Activated T-helper 9 cell treated with anti-CD3 and anti-CD28 coated beads, Interleukin-2, amount 50 U/mL, for 16 hours (primary cell): ENCODE measurements around the gene GAPDH.
A peak's percentile ranks its signal among the peaks of the same experiment; 100 is the strongest.
"Not testable (repeated sequence)": the region's sequence is repeated elsewhere in the genome, so short reads cannot be mapped to it uniquely, and the experiment has no call there.

Source experiments
- DNase-seq: peaks from one replicate; pipeline ENCODE4 v3.0.0-alpha.2; 2020; ENCODE audit warnings: low read depth

Gene GAPDH

DNA sequence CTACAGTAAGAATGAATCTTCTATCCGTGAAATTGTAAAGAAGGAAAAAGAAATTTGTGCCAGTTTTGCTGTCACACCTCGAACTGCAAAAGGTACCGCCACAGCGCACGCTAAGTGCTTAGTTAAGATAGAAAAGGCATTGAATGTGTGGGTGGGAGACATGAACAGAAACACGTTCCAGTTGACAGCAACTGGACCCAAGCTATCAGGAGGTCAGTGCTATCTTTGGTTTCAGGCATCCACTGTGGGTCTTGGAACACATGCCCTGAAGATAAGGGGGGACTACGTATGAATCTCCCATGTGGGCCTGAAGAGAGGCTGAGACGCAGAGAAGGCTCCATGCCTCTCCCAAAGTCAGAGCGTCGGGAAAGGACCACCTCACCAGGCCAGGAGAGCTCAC is 11.7 kb downstream of the GAPDH start:
- no peak for DNase-seq

GRCh38 chr12:6547566-6547965 is 13.2 kb downstream of the GAPDH start:
- DNase-seq: no peak

DNA sequence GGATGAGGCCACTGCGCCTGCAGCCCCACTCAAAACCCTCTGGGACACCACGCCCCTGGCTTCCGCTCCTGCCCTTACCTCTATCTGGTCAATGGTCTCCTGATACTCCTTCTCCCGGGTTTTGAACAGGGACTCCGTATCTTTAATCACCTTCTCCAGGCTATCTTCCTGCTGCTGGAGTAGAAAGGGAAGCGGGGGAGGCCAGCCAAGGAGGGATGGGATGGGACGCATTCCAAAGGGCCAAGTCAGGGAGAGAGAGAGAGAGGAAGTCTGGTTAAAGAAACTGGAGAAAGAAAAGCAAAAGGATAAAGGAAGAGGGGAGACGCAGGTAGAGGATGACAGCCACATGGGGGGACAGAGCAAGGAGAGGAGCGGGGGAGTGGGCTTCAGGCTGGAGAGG is 13.7 kb downstream of the GAPDH start:
- DNase-seq: no peak

DNA sequence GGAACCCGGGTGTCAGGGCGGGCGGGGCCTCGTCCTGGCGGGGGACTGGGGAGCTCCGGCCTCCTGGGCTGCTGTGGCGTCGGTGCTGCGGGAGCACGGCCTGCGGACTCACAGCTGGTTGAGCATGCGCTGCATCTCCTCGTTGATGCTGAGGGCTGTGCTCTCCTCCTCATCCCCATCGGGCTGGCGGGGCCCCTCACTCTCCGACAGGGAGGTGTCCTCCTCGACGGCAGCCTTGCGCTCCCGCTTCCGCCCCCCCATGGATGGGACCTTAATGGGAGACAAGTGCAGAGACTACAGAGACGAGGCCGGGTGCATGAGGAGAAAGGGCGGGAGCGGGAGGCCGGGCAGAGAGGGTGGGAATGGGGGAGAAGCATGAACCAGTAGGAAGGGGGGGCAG is 14.2 kb downstream of the GAPDH start:
- no peak for DNase-seq

- no peak for DNase-seq
Measured at GRCh38 chr12:6548966-6549683, 14.8 kb downstream of the GAPDH start.

DNA sequence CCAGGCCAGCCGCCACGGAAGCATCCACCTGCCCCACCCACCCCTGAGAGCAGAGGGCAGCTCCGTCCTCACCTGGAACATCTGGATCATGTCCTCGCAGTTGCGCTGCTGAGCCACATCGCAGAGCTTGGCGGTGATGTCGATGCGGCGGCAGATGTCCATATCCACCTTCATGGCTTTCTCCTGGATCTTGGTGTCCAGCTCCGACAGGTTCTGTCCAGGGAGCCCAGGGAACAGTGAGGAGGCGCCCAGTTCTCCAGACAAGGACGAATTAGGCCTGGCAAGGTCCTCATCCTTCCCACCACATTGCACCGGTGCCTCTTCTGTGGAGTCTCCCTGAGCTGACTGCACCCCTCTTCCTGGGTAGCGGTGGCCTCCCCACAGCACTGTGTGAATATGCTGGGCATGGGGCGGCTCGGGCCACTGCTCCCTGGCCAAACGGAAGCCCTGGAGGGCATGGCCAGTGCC is 15.4 kb downstream of the GAPDH start:
- DNase-seq: no peak

DNA sequence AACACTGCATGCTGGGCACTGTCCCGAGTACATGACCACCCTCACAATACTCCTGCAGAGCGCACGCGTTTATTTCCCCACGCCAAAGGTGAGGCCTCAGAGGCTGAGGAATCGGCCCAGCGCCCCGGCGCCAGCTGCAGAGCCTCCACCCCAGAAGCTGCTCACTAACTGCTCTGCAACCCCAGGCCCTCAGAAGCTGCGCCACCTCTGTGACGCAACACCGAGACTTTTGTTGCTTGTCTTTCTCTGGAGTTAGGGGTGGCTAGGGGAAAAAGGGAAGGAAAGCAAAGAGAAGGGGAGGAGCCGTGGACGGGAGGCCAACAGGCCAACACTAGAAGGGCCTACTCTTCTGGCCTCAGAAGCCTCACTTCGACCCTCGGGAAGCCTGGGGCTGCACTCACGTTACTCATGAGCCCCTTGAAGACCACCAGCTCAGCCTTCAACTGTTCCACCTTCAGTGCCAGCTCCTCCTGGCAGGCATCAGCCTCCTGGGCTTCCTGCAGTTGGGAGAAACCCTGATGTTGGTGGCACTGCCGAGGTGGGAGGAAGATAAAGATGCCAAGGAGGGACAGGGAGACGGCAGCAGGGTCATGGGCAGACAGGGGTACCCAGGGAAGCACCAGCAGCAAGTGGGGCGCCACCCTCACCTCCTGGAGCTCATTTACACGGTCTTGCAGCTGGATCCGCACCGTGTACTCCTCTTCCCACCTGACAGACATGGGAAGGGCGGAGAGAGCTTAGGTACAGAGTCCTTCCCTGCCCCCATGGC is 16.2 kb downstream of the GAPDH start:
- no peak for DNase-seq

DNA sequence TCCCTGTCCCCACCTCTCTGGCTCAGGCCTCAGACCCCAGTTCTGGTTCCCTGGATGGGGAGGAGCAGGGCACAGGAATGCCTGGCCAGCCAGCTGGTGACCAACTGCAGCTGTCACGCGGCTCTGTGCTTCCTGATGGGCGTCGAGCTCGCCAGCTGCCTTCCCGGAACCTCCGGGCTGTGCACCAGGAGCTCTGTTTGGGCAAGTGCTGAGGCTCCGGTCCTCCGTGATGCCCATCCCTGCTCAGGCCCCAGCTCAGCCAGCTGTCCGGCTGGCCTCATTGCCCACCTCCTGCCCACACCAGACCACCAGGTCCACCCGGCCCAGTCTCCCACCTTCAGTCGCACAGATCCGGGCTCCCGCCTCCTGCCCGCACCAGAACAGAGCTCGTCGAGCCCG is 16.7 kb downstream of the GAPDH start:
- no peak for DNase-seq

DNA sequence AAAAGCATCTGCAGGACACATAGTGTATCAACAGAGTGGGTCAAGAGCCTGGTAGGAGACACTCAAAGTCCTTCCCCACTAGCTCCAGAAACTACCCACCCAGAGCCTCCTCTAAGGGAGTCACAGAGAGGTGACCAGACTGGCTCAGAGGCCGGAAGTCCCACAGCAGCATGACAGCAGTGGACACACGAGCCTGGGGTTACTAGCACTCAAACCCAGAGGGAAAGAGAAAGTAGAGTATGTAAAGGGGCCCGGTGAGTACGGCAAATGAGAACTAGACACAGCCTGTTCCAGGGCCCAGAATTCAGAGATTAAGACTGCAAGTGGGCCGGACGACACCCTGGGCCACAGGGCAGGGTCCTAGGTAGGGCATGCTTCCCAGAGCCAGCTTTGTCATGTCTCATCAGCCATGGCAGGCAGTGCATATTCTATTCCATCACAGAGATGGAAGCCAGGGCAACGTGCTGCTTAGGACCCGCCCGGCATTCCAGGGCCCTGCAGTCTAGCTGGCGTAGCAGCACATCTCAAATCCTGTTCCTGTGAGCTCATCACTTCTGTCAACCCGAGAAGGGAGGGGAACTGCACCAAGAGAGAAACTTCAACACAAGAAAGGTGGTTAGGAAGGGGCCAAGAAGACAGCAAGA is 17.3 kb downstream of the GAPDH start:
- DNase-seq: no peak

- no peak for DNase-seq
Measured at GRCh38 chr12:6552140-6552551, 17.8 kb downstream of the GAPDH start.

- no peak for DNase-seq
Measured at GRCh38 chr12:6553051-6553868, 18.9 kb downstream of the GAPDH start.

DNA sequence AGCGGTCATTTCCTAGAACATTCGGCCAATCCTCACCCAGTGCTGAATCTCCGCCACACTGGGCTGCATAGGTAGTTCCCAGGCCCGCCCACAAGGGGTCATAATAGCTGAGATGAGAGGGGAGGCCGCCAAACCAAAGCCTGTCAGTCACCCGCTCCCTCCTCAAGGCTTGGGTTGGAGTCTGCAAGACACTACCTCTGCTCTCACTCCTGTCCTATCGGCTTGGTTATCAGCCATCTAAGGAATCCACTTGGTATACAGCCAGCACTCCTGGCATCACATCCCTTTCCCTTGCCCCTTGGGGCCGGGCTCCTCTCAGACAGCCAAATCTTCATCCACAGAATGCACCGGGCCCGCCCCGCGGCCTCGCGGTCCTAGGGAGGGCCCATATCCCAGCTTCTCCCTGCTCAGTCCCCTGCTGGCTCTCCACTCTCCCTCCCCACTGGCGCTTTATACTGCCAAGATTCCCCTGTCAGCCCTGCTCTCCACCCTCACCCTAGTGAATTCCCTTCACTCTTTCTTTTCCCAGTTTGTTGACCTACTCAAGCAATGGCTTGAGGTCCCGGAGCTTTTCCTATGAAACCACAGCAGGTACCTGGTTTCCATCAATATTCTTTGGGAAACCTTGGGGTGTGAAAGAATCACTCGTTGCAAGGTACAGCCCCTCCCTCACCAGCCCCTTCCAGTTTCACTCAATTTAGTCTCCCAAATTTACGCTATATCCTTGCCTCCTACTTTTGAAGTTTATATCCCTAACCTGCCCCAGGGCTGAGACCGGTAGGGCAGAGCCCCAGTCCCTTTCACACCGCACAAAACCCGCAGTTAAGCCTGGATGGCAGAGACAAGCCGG is 20.1 kb downstream of the GAPDH start:
- peak; percentile 58 for DNase-seq

DNA sequence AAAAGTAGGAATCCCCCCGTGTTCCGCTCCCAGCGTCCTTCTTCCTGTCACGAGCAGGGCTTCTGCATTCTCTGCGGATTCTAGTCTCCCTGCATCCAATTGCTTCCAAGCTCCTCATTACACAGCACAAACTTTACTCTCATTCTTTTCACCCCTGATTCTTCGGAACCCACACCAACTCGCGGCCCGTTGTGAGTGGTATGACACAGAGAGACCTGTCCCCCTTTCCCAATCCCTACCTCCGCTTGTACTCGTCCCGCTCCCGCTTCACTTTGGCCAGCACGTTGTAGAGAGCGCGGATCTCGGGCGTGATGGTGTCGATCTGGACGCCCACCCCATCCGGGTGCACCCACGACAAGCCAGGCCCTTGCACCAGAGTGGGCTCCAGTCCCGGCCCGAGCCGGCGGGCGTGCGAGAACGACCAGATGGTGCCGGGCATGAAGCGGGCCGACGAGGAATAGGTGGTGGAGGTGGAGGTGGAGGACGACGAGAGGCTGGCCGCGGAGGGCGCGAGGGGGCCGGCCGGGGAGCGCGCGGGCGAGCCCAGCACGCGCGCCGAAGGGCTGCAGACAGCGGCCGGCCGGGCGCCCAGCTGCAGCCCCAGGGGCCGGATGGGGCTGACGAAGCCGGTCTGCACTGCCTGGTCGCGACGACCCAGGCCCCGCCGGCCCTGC is 20.8 kb downstream of the GAPDH start:
- DNase-seq: no peak

GRCh38 chr12:6556496-6556817 is 22.1 kb downstream of the GAPDH start:
- DNase-seq: not testable (repeated sequence)

GRCh38 chr12:6556857-6557256 is 22.5 kb downstream of the GAPDH start:
- no peak for DNase-seq

GRCh38 chr12:6558014-6558760 is 23.9 kb downstream of the GAPDH start:
- DNase-seq: not testable (repeated sequence)

DNA sequence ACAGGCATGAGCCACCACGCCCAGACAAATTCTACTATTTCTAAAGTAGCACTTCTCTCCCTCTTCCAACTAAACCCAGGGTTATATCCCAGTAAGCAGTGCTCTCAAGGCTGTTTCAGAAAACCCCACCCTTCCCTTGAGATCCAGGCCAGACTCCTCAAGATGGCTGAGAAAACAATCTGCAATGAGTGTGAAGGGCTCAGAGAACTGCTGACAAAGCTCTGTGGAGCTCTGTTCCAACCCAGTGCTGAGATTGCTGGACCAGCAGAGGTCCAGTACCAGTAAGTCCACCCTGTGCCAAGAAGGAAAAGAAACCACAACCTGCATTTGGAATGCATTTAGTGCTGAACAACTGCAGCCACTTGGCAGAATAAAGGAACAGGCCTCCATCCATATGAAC is 25.2 kb downstream of the GAPDH start:
- no peak for DNase-seq

GRCh38 chr12:6560501-6561205 is 26.3 kb downstream of the GAPDH start:
- no peak for DNase-seq

GRCh38 chr12:6562881-6563280 is 28.6 kb downstream of the GAPDH start:
- no peak for DNase-seq
